H9 (cell line): ENCODE measurements around the gene SCNN1B. TPM values are rescaled to one million over a fixed set of nuclear protein-coding genes. Genes with fewer than 3 reads are reported as not detected.

Source experiments
- DNase-seq: peaks from one replicate; pipeline ENCODE4 v3.0.0-alpha.2; 2017
- H2AFZ ChIP-seq: one replicate; pipeline ENCODE4 v1.6.1; 2013; ENCODE audit warnings: mild to moderate bottlenecking, low read length, control low read depth, moderate library complexity
- H2AK5ac ChIP-seq: 2 replicates; pipeline ENCODE4 v1.6.1; 2013; ENCODE audit warnings: low read length, control low read depth, mixed read lengths; ENCODE audit not compliant: insufficient read length
- H2BK120ac ChIP-seq: one replicate; pipeline ENCODE4 v1.6.1; 2013; ENCODE audit warnings: low read depth, mild to moderate bottlenecking, low read length, control low read depth, inconsistent platforms; ENCODE audit not compliant: poor library complexity, severe bottlenecking
- H2BK12ac ChIP-seq: 2 replicates; pipeline ENCODE4 v1.6.1; 2013; ENCODE audit warnings: low read length, control low read depth, mixed read lengths, low read depth; ENCODE audit not compliant: insufficient read length
- H2BK15ac ChIP-seq: 2 replicates; pipeline ENCODE4 v1.6.1; 2013; ENCODE audit warnings: low read depth, low read length, control low read depth
- H2BK20ac ChIP-seq: one replicate; pipeline ENCODE4 v1.6.1; 2013; ENCODE audit warnings: low read depth, mild to moderate bottlenecking, low read length, control low read depth, inconsistent platforms; ENCODE audit not compliant: poor library complexity, severe bottlenecking
- H2BK5ac ChIP-seq: 2 replicates; pipeline ENCODE4 v1.6.1; 2013; ENCODE audit warnings: low read length, control low read depth, mixed read lengths; ENCODE audit not compliant: insufficient read length
- H3K14ac ChIP-seq: 2 replicates; pipeline ENCODE4 v1.6.1; 2013; ENCODE audit warnings: low read length, control low read depth; ENCODE audit not compliant: insufficient read depth
- H3K18ac ChIP-seq: 2 replicates; pipeline ENCODE4 v1.6.1; 2013; ENCODE audit warnings: low read depth, mild to moderate bottlenecking, mixed read lengths, low read length, control low read depth; ENCODE audit not compliant: insufficient read length
- H3K23ac ChIP-seq: 2 replicates; pipeline ENCODE4 v1.6.1; 2013; ENCODE audit warnings: low read length, control low read depth, mixed read lengths, low read depth; ENCODE audit not compliant: insufficient read length
- H3K23me2 ChIP-seq: 2 replicates; pipeline ENCODE4 v1.6.1; 2013; ENCODE audit warnings: low read depth, mild to moderate bottlenecking, mixed read lengths, low read length, control low read depth; ENCODE audit not compliant: insufficient read length, poor library complexity, severe bottlenecking
- H3K27ac ChIP-seq: 2 replicates; pipeline ENCODE4 v1.5.1; 2013; ENCODE audit warnings: low read length, control low read depth, mixed read lengths, low read depth; ENCODE audit not compliant: insufficient read length
- H3K27me3 ChIP-seq: 2 replicates; pipeline ENCODE4 v1.6.1; 2013; ENCODE audit warnings: low read length, control low read depth, inconsistent platforms; ENCODE audit not compliant: insufficient read depth
- H3K4ac ChIP-seq: 2 replicates; pipeline ENCODE4 v1.6.1; 2013; ENCODE audit warnings: low read depth, mild to moderate bottlenecking, control low read depth, inconsistent platforms, low read length, moderate library complexity
- H3K4me1 ChIP-seq: 2 replicates; pipeline ENCODE4 v1.6.1; 2013; ENCODE audit warnings: low read length, control low read depth, inconsistent platforms; ENCODE audit not compliant: insufficient read depth
- H3K4me2 ChIP-seq: 2 replicates; pipeline ENCODE4 v1.6.1; 2013; ENCODE audit warnings: low read length, control low read depth, mixed read lengths; ENCODE audit not compliant: insufficient read length, insufficient read depth
- H3K56ac ChIP-seq: 2 replicates; pipeline ENCODE4 v1.6.1; 2013; ENCODE audit warnings: low read depth, mild to moderate bottlenecking, mixed read lengths, low read length, control low read depth; ENCODE audit not compliant: insufficient read length
- H3K79me1 ChIP-seq: 2 replicates; pipeline ENCODE4 v1.6.1; 2013; ENCODE audit warnings: low read depth, mild to moderate bottlenecking, moderate library complexity, low read length, control low read depth, inconsistent platforms; ENCODE audit not compliant: insufficient read depth, poor library complexity, severe bottlenecking
- H3K79me2 ChIP-seq: 2 replicates; pipeline ENCODE4 v1.6.1; 2013; ENCODE audit warnings: low read length, control low read depth, inconsistent platforms; ENCODE audit not compliant: insufficient read depth
- H3K9ac ChIP-seq: 2 replicates; pipeline ENCODE4 v1.6.1; 2013; ENCODE audit warnings: low read length, control low read depth, mixed read lengths; ENCODE audit not compliant: insufficient read length; ENCODE audit errors: extremely low read depth
- H3K9me3 ChIP-seq: one replicate; pipeline ENCODE4 v1.6.1; 2013; ENCODE audit warnings: low read depth, low read length, inconsistent platforms; ENCODE audit not compliant: control insufficient read depth
- H3T11ph ChIP-seq: one replicate; pipeline ENCODE4 v1.6.1; 2013; ENCODE audit warnings: mild to moderate bottlenecking, low read length, control low read depth, inconsistent platforms
- H4K20me1 ChIP-seq: one replicate; pipeline ENCODE4 v1.6.1; 2013; ENCODE audit not compliant: control insufficient read depth, insufficient read length, insufficient read depth
- H4K5ac ChIP-seq: 2 replicates; pipeline ENCODE4 v1.6.1; 2013; ENCODE audit warnings: low read depth, mild to moderate bottlenecking, mixed read lengths, low read length, control low read depth; ENCODE audit not compliant: insufficient read length
- H4K8ac ChIP-seq: replicated peaks from 2 replicates; pipeline ENCODE4 v1.6.1; 2013; ENCODE audit warnings: low read length, control low read depth, mixed read lengths, low read depth; ENCODE audit not compliant: insufficient read length
- H4K91ac ChIP-seq: 2 replicates; pipeline ENCODE4 v1.6.1; 2013; ENCODE audit warnings: low read depth, mild to moderate bottlenecking, moderate library complexity, mixed read lengths, low read length, control low read depth; ENCODE audit not compliant: insufficient read length
- H3K27ac Mint-ChIP-seq, 3 experiments: 2 replicates in 2 of 3; 3 replicates in 1 of 3; pipeline ENCODE4 v1.8.0; 2020 to 2021; ENCODE audit warnings: mixed read lengths in 3 of 3, mild to moderate bottlenecking in 1 of 3, moderate library complexity in 1 of 3
- H3K27me3 Mint-ChIP-seq: 2 replicates; pipeline ENCODE4 v1.8.0; 2021; ENCODE audit warnings: low read depth, mild to moderate bottlenecking, moderate library complexity, mixed read lengths
- H3K36me3 Mint-ChIP-seq, 3 experiments: 2 replicates in 2 of 3; 3 replicates in 1 of 3; pipeline ENCODE4 v1.8.0; 2020 to 2021; ENCODE audit warnings: low read depth in 3 of 3, mixed read lengths in 3 of 3; ENCODE audit not compliant: insufficient read depth in 1 of 3
- H3K4me1 Mint-ChIP-seq, 2 experiments: 2 replicates each; pipeline ENCODE4 v1.8.0; 2020; ENCODE audit warnings: mixed read lengths in 2 of 2
- H3K4me3 Mint-ChIP-seq, 2 experiments: 2 replicates in 1 of 2; 3 replicates in 1 of 2; pipeline ENCODE4 v1.8.0; 2020 to 2021; ENCODE audit warnings: mild to moderate bottlenecking in 2 of 2, mixed read lengths in 2 of 2, moderate library complexity in 1 of 2
- H3K9me3 Mint-ChIP-seq, 2 experiments: 2 replicates in 1 of 2; 3 replicates in 1 of 2; pipeline ENCODE4 v1.8.0; 2020; ENCODE audit warnings: mild to moderate bottlenecking in 2 of 2, mixed read lengths in 2 of 2, moderate library complexity in 1 of 2
- WGBS: extraction: QIAGEN DNeasy Blood & Tissue Kit; methylation state at CpG from one replicate; pipeline ENCODE4 v1.1.7; 2013; ENCODE audit warnings: missing lambda C conversion rate, low lambda C conversion rate, mixed read lengths; ENCODE audit not compliant: insufficient read length; ENCODE audit errors: extremely low coverage; 5-methylcytosine and 5-hydroxymethylcytosine counted together
- total RNA-seq: library from RNA; stranded (reverse); gene quantifications from 2 replicates; pipeline ENCODE4 v1.2.1, GENCODE V29; 2021
- TF ChIP-seq, protein P1 (sequence below): fragments of 200-600 bp; sonication (generic); conservative IDR thresholded peaks from 3 replicates; pipeline ENCODE4 v1.8.0; 2021; ENCODE audit warnings: antibody characterized with exemption, mild to moderate bottlenecking

Gene SCNN1B
- total RNA-seq, 1 experiment from 2014 or later = 0.11 TPM

DNA sequence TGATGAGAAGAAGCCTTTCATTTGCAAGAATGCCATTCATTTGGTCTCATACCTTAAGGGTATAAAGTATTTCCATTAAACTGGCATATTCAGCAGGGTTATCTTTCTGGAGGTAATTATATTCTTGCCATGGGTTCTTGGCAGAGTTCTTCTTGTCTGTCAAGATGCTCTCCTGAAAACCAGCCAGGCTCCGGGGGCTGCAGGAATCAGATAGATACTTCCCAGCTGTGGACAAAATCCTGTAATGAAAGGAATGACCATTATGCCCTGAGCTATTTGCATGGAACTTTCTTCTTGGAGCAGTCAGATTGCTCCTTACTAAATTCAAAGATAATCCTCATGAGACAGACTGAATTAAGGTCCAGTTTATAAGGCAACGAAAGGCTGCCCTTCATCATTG is 103.9 kb downstream of the SCNN1B start:
- Histone ChIP-seq H3K56ac (no peak overlapping the region), H2AK5ac (no peak overlapping the region), H2AFZ (no peak overlapping the region), H3K79me2 (no peaks in the 10 kb centered on the region), H3K23me2 (no peaks in the 10 kb centered on the region), H2BK15ac (no peak overlapping the region), H3K23ac (no peak overlapping the region), H3K4me2 (no peak overlapping the region), H3K27ac (no peak overlapping the region), H3K27me3 (no peaks in the 10 kb centered on the region), H4K20me1 (no peaks in the 10 kb centered on the region), H2BK20ac (no peak overlapping the region), H3K14ac (no peak overlapping the region), H3K4me1 (peaks cover 3% of the 10 kb centered on the region; the same call in 1 of the 2 replicates), H3K4ac (no peak overlapping the region), H4K5ac (no peak overlapping the region), H3K18ac (no peak overlapping the region), H4K91ac (no peak overlapping the region), H3K9me3 (no peaks in the 10 kb centered on the region), H3K79me1 (no peaks in the 10 kb centered on the region), H2BK120ac (no peak overlapping the region), H3T11ph (no peak overlapping the region), H3K9ac (no peak overlapping the region), H4K8ac (no peak overlapping the region), H2BK12ac (no peak overlapping the region), H2BK5ac (no peak overlapping the region)
- no peak overlapping the region for H3K4me3 Mint-ChIP-seq
- no peaks in the 10 kb centered on the region for H3K9me3 Mint-ChIP-seq
- TF ChIP-seq, protein P1, sequence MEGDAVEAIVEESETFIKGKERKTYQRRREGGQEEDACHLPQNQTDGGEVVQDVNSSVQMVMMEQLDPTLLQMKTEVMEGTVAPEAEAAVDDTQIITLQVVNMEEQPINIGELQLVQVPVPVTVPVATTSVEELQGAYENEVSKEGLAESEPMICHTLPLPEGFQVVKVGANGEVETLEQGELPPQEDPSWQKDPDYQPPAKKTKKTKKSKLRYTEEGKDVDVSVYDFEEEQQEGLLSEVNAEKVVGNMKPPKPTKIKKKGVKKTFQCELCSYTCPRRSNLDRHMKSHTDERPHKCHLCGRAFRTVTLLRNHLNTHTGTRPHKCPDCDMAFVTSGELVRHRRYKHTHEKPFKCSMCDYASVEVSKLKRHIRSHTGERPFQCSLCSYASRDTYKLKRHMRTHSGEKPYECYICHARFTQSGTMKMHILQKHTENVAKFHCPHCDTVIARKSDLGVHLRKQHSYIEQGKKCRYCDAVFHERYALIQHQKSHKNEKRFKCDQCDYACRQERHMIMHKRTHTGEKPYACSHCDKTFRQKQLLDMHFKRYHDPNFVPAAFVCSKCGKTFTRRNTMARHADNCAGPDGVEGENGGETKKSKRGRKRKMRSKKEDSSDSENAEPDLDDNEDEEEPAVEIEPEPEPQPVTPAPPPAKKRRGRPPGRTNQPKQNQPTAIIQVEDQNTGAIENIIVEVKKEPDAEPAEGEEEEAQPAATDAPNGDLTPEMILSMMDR = no peak
- H3K4me1 Mint-ChIP-seq = peaks cover 31 to 39% of the 10 kb centered on the region in 2 experiments
- H3K27ac Mint-ChIP-seq = no peak overlapping the region; a peak in 1 of 7 replicates
- DNase-seq = no peak
- peaks cover 5 to 61% (median 49%) of the 10 kb centered on the region in 3 experiments; a peak in 6 of 7 replicates for H3K36me3 Mint-ChIP-seq
- H3K27me3 Mint-ChIP-seq = no peaks in the 10 kb centered on the region
- WGBS = no CpG with 5 or more reads among the region's 2 CpGs
